HepG2 (cell line): ENCODE measurements around the gene ESRP2. TPM values are rescaled to one million over a fixed set of nuclear protein-coding genes. Genes with fewer than 3 reads are reported as not detected.

Source experiments
- DPF2 ChIP-seq: sonication (generic); formaldehyde crosslinking; IDR thresholded peaks from 2 replicates; pipeline ENCODE4 v1.4.0; 2020; ENCODE audit warnings: mild to moderate bottlenecking, low read depth, missing genetic modification reagents, borderline replicate concordance
- FOSL2 ChIP-seq: sonication (generic); formaldehyde crosslinking; IDR thresholded peaks from 2 replicates; pipeline ENCODE4 v1.4.0; 2020; ENCODE audit warnings: missing genetic modification reagents
- KAT2B ChIP-seq: fragments of 150-350 bp; IDR thresholded peaks from 2 replicates; pipeline ENCODE4 v1.6.1; 2014; ENCODE audit warnings: low read depth, low read length, borderline replicate concordance
- KDM3A ChIP-seq: IDR thresholded peaks from 2 replicates; pipeline ENCODE4 v1.6.1; 2018; ENCODE audit warnings: low read depth, missing compliant biosample characterization
- KLF12 ChIP-seq: sonication (generic); formaldehyde crosslinking; IDR thresholded peaks from 2 replicates; pipeline ENCODE4 v1.4.0; 2020; ENCODE audit warnings: missing genetic modification reagents, borderline replicate concordance
- SIN3B ChIP-seq: fragments of 150-350 bp; IDR thresholded peaks from 2 replicates; pipeline ENCODE4 v1.6.1; 2014; ENCODE audit warnings: low read length
- ZHX2 ChIP-seq, 2 experiments: sonication (generic) in 1 of 2; formaldehyde crosslinking in 1 of 2; IDR thresholded peaks; 2 replicates each; pipeline versions ENCODE4 v1.6.1 to v1.9.0; 2014 to 2022; ENCODE audit warnings: antibody characterized with exemption in 1 of 2, borderline replicate concordance in 1 of 2, inconsistent platforms in 1 of 2, low read depth in 1 of 2, missing genetic modification reagents in 1 of 2
- ZNF20 ChIP-seq: sonication (generic); formaldehyde crosslinking; IDR thresholded peaks from 2 replicates; pipeline ENCODE4 v1.4.0; 2020; ENCODE audit warnings: mild to moderate bottlenecking, moderate library complexity, missing genetic modification reagents
- polyA plus RNA-seq, 8 experiments: library from polyadenylated mRNA; depleted of rRNA in 3 of 8; stranded (reverse) in 7 of 8; unstranded in 1 of 8; fragments of >200 nt; fragmentation: Illumina TruSeq in 4 of 8; extraction: Trizol in 4 of 8; gene quantifications; 2 replicates each; pipeline versions ENCODE4 v1.2.1 to v1.2.3, GENCODE V29; 2011 to 2016; ENCODE audit warnings: low read depth in 4 of 8, missing spikeins in 1 of 8, mixed read lengths in 1 of 8; ENCODE audit not compliant: insufficient read depth in 1 of 8
- total RNA-seq, 5 experiments: library from RNA; depleted of rRNA; stranded (reverse); fragments of >200 nt; fragmentation: Illumina TruSeq; extraction: Trizol; gene quantifications; 2 replicates each; pipeline ENCODE4 v1.2.3, GENCODE V29; 2016; ENCODE audit warnings: low read depth in 1 of 5
- TF ChIP-seq, protein P1 (sequence below): sonication (generic); formaldehyde crosslinking; IDR thresholded peaks from 2 replicates; pipeline ENCODE4 v1.8.0; 2022; ENCODE audit warnings: mild to moderate bottlenecking, missing genetic modification reagents, moderate library complexity
- TF ChIP-seq, protein P2 (sequence below): sonication (generic); formaldehyde crosslinking; IDR thresholded peaks from 2 replicates; pipeline ENCODE4 v1.5.1; 2020; ENCODE audit warnings: mild to moderate bottlenecking, missing genetic modification reagents, borderline replicate concordance
- TF ChIP-seq, protein P3 (sequence below): IDR thresholded peaks from 2 replicates; pipeline ENCODE4 v1.6.1; 2016; ENCODE audit warnings: missing compliant biosample characterization, missing genetic modification reagents, borderline replicate concordance
- TF ChIP-seq, protein P4 (sequence below): sonication (generic); formaldehyde crosslinking; IDR thresholded peaks from 2 replicates; pipeline ENCODE4 v1.5.0; 2020; ENCODE audit warnings: mild to moderate bottlenecking, missing genetic modification reagents

The ESRP2 gene
- total and polyA plus RNA-seq, 2 of the 13 experiments (the other 11 are each of a cell fraction or from before 2014, with no cell fraction given): 21.1 to 32.4 TPM

DNA sequence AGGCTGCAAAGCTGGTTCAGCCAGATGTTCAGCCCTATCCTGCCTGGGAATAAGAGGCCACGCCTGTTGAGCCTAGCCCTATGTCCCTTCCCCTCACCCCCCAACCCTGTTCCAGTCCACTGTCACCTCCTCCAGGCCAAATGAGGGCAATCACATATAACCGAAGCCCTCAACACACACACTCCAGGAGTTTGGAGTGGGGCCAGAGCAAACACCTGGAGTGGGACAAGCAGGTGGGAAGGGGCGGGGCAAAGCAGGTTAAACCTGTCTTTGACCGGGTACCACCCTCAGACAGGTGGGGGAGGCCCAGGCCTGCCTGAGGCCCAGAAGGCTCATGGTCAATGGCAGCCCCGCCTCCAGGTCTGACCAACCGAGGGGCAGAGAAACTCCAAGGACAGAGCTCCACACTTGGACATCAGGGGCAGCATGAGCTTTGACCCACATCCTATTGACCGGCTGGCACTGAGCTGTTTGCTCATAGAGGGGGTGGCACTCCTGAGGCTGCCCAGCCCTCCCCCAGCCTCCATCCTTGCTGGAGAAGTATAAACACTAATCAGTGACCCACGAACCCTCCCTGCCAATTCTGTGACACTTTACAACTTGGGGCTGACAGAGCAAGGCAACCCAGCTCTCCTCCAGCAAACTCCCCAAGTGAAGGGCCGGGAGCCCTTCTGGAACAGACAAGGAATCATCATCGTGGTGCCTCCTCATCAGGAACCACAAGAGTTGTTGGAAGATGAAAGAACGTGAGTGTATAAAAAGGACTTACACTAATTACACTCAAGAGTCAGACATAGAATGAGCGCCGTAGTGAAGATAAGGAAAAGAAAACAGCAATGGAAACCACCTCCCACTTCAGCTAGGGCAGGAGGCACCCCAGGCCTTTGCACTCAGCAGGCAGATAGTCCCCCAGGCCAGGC, 1.5 kb downstream of the ESRP2 start (continued):
- TF ChIP-seq ZHX2 (IDR thresholded peaks at IDR 0.05; ENCODE audit: low read depth): no peak
- TF ChIP-seq ZHX2 (CRISPR knock-in tag; IDR thresholded peaks at IDR 0.05; ENCODE audit: borderline replicate concordance): no peak
- no peak for TF ChIP-seq KAT2B
- TF ChIP-seq FOSL2 (CRISPR knock-in tag): peak; percentile 60
- TF ChIP-seq, protein P1, sequence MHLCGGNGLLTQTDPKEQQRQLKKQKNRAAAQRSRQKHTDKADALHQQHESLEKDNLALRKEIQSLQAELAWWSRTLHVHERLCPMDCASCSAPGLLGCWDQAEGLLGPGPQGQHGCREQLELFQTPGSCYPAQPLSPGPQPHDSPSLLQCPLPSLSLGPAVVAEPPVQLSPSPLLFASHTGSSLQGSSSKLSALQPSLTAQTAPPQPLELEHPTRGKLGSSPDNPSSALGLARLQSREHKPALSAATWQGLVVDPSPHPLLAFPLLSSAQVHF (CRISPR knock-in tag): no peak
- peak; percentile 68; the same call in 1 of the 2 replicates for TF ChIP-seq KLF12 (CRISPR knock-in tag)
- TF ChIP-seq KDM3A: peak; percentile 68; the same call in 1 of the 2 replicates
- TF ChIP-seq DPF2: peak; percentile 39; the same call in 1 of the 2 replicates
- no peak for TF ChIP-seq SIN3B
- TF ChIP-seq, protein P2, sequence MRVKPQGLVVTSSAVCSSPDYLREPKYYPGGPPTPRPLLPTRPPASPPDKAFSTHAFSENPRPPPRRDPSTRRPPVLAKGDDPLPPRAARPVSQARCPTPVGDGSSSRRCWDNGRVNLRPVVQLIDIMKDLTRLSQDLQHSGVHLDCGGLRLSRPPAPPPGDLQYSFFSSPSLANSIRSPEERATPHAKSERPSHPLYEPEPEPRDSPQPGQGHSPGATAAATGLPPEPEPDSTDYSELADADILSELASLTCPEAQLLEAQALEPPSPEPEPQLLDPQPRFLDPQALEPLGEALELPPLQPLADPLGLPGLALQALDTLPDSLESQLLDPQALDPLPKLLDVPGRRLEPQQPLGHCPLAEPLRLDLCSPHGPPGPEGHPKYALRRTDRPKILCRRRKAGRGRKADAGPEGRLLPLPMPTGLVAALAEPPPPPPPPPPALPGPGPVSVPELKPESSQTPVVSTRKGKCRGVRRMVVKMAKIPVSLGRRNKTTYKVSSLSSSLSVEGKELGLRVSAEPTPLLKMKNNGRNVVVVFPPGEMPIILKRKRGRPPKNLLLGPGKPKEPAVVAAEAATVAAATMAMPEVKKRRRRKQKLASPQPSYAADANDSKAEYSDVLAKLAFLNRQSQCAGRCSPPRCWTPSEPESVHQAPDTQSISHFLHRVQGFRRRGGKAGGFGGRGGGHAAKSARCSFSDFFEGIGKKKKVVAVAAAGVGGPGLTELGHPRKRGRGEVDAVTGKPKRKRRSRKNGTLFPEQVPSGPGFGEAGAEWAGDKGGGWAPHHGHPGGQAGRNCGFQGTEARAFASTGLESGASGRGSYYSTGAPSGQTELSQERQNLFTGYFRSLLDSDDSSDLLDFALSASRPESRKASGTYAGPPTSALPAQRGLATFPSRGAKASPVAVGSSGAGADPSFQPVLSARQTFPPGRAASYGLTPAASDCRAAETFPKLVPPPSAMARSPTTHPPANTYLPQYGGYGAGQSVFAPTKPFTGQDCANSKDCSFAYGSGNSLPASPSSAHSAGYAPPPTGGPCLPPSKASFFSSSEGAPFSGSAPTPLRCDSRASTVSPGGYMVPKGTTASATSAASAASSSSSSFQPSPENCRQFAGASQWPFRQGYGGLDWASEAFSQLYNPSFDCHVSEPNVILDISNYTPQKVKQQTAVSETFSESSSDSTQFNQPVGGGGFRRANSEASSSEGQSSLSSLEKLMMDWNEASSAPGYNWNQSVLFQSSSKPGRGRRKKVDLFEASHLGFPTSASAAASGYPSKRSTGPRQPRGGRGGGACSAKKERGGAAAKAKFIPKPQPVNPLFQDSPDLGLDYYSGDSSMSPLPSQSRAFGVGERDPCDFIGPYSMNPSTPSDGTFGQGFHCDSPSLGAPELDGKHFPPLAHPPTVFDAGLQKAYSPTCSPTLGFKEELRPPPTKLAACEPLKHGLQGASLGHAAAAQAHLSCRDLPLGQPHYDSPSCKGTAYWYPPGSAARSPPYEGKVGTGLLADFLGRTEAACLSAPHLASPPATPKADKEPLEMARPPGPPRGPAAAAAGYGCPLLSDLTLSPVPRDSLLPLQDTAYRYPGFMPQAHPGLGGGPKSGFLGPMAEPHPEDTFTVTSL (CRISPR knock-in tag): no peak
- TF ChIP-seq, protein P3, sequence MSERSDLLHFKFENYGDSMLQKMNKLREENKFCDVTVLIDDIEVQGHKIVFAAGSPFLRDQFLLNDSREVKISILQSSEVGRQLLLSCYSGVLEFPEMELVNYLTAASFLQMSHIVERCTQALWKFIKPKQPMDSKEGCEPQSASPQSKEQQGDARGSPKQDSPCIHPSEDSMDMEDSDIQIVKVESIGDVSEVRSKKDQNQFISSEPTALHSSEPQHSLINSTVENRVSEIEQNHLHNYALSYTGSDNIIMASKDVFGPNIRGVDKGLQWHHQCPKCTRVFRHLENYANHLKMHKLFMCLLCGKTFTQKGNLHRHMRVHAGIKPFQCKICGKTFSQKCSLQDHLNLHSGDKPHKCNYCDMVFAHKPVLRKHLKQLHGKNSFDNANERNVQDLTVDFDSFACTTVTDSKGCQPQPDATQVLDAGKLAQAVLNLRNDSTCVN: no peak
- TF ChIP-seq ZNF20 (CRISPR knock-in tag): no peak
- TF ChIP-seq, protein P4, sequence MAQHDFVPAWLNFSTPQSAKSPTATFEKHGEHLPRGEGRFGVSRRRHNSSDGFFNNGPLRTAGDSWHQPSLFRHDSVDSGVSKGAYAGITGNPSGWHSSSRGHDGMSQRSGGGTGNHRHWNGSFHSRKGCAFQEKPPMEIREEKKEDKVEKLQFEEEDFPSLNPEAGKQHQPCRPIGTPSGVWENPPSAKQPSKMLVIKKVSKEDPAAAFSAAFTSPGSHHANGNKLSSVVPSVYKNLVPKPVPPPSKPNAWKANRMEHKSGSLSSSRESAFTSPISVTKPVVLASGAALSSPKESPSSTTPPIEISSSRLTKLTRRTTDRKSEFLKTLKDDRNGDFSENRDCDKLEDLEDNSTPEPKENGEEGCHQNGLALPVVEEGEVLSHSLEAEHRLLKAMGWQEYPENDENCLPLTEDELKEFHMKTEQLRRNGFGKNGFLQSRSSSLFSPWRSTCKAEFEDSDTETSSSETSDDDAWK (CRISPR knock-in tag): no peak
